Spleen (tissue), 11 donors: ENCODE results near the gene SLC6A7. TPM values are rescaled to one million over a fixed set of nuclear protein-coding genes. Genes with fewer than 3 reads are reported as not detected.
A peak's percentile ranks its signal among the peaks of the same experiment; 100 is the strongest.

ENCODE experiments used
- DNase-seq: peaks from one replicate; pipeline ENCODE4 v3.0.0-alpha.2; 2020
- H3K27ac ChIP-seq, 8 donors: fragments of 200-600 bp; sonication (generic) in 7 of 8; 1 replicate in 4 of 8; 2 replicates in 4 of 8; pipeline versions ENCODE4 v1.5.0 to v1.8.0; 2016 to 2021; ENCODE audit warnings: inconsistent platforms in 4 of 8, mild to moderate bottlenecking in 4 of 8, moderate library complexity in 1 of 8
- H3K27me3 ChIP-seq, 7 donors: fragments of 200-600 bp; sonication (generic) in 6 of 7; replicated peaks in 1 of 7; 1 replicate in 4 of 7; 2 replicates in 3 of 7; pipeline versions ENCODE4 v1.5.0 to v1.8.0; 2016 to 2021; ENCODE audit warnings: inconsistent platforms in 3 of 7, mild to moderate bottlenecking in 1 of 7
- H3K36me3 ChIP-seq, 6 donors: fragments of 200-600 bp; sonication (generic) in 5 of 6; 1 replicate in 4 of 6; 2 replicates in 2 of 6; pipeline versions ENCODE4 v1.5.0 to v1.8.0; 2016 to 2021; ENCODE audit warnings: inconsistent platforms in 2 of 6
- H3K4me1 ChIP-seq, 6 donors: fragments of 200-600 bp; sonication (generic) in 5 of 6; 1 replicate in 3 of 6; 2 replicates in 3 of 6; pipeline versions ENCODE4 v1.5.0 to v1.8.0; 2016 to 2021; ENCODE audit warnings: inconsistent platforms in 3 of 6
- H3K4me3 ChIP-seq, 8 donors: fragments of 200-600 bp; sonication (generic) in 7 of 8; 1 replicate in 4 of 8; 2 replicates in 4 of 8; pipeline versions ENCODE4 v1.5.0 to v1.8.0; 2016 to 2021; ENCODE audit warnings: inconsistent platforms in 4 of 8, mild to moderate bottlenecking in 4 of 8, moderate library complexity in 2 of 8
- H3K9me3 ChIP-seq, 8 donors: fragments of 200-600 bp; sonication (generic) in 7 of 8; 1 replicate in 4 of 8; 2 replicates in 4 of 8; pipeline versions ENCODE4 v1.5.0 to v1.8.0; 2016 to 2021; ENCODE audit warnings: inconsistent platforms in 4 of 8
- CTCF ChIP-seq, 11 experiments: fragments of 200-600 bp in 7 of 11; fragments of 450-650 bp in 4 of 11; sonication (generic) in 4 of 11; IDR thresholded peaks in 8 of 11; conservative IDR thresholded peaks in 3 of 11; 1 replicate in 7 of 11; 2 replicates in 4 of 11; pipeline versions ENCODE4 v1.4.0 to v1.8.0; 2016 to 2021; ENCODE audit warnings: antibody characterized with exemption in 11 of 11, inconsistent platforms in 4 of 11, mild to moderate bottlenecking in 1 of 11
- POLR2A ChIP-seq, 3 donors: fragments of 450-650 bp; IDR thresholded peaks; one replicate each; pipeline ENCODE4 v1.5.1; 2017; ENCODE audit warnings: antibody characterized with exemption in 3 of 3, mild to moderate bottlenecking in 1 of 3
- POLR2AphosphoS5 ChIP-seq, 3 donors: sonication (generic); formaldehyde crosslinking; IDR thresholded peaks; one replicate each; pipeline ENCODE4 v1.5.1; 2017; ENCODE audit warnings: antibody characterized with exemption in 3 of 3
- WGBS, 5 donors: extraction: QIAGEN DNeasy Blood & Tissue Kit in 3 of 5; methylation state at CpG; one replicate each; pipeline versions ENCODE4 v1.1.5 to v1.1.7; 2013 to 2018; 5-methylcytosine and 5-hydroxymethylcytosine counted together
- intact Hi-C: fragments of 100-400 bp; cut with DNase I; formaldehyde crosslinking; loops from one replicate; pipeline ENCODE4 v1.15.0; 2023; ENCODE audit warnings: low total_unique reads
- polyA plus RNA-seq, 3 donors: library from polyadenylated mRNA; stranded (reverse); fragments of 200-250 nt; gene quantifications; one replicate each; pipeline ENCODE4 v1.2.1, GENCODE V29; 2013
- total RNA-seq, 7 donors: library from RNA; depleted of rRNA in 3 of 7; stranded (reverse); fragments of >200 nt in 3 of 7; fragmentation: NEBNext Ultra II Directional in 4 of 7; extraction: Animal tissue kit (Norgen Biotek cat#: 25700) in 4 of 7; gene quantifications; one replicate each; pipeline versions ENCODE4 v1.1.0 to v1.2.1, GENCODE V29; 2016 to 2021
- donor health status: healthy with polysubstance abuse.
- donor health status: DM: no; HTN: no; CAD: no; lungs with moderate emphysema.
- donor health status: DM: no; HTN: no; CAD: no.
- donor health status: Bipolar disorder and iron deficiency.
- donor health status: healthy.
- donor health status: DM: no; HTN: no; CAD: no.
- donor health status: DM: yes; HTN: yes; CAD: no.

The SLC6A7 gene
- total and polyA plus RNA-seq, 10 donors, result 0.03 to 0.10 TPM; not detected in 8

- no peak overlapping the region for H3K4me3 ChIP-seq
- 78 to 89% (median 86%) methylated on average over 5 of the region's 5 CpGs for WGBS, 5 donors
- peaks cover 0 to 91% (median 21%) of the 10 kb centered on the region in 6 donors for H3K4me1 ChIP-seq
- H3K27me3 ChIP-seq, result no peaks in the 10 kb centered on the region
- no peaks in the 10 kb centered on the region for H3K36me3 ChIP-seq
- no peak for TF ChIP-seq CTCF (IDR thresholded peaks at IDR 0.05 in 8 of 11, conservative IDR thresholded peaks at IDR 0.05 in 3 of 11)
- TF ChIP-seq POLR2A (IDR thresholded peaks at IDR 0.05), result no peak
- TF ChIP-seq POLR2AphosphoS5 (IDR thresholded peaks at IDR 0.05), result no peak
- no peak for DNase-seq
- peak overlapping the region in 7 of 8 donors; percentile 4 to 83 (median 75) for H3K27ac ChIP-seq
- no peaks in the 10 kb centered on the region for H3K9me3 ChIP-seq
- intact Hi-C loops, result no loop called here
These were observed 43.6 kb upstream of the SLC6A7 start for GRCh38 chr5:150146235-150146634.

GRCh38 chr5:150146862-150147601 lies 42.8 kb upstream of the SLC6A7 start:
- intact Hi-C loops, result no loop called here
- Histone ChIP-seq H3K4me1 (peaks cover 0 to 85% (median 20%) of the 10 kb centered on the region in 6 donors), H3K9me3 (no peaks in the 10 kb centered on the region), H3K27me3 (no peaks in the 10 kb centered on the region), H3K27ac (peak overlapping the region in 6 of 8 donors; percentile 39 to 83 (median 78)), H3K36me3 (no peaks in the 10 kb centered on the region), H3K4me3 (peak overlapping the region in 1 of 8 donors; percentile 3)
- WGBS, 5 donors, result 79 to 89% (median 85%) methylated on average over 12 to 14 of the region's 14 CpGs
- no peak for TF ChIP-seq POLR2A (IDR thresholded peaks at IDR 0.05)
- TF ChIP-seq CTCF (IDR thresholded peaks at IDR 0.05 in 8 of 11, conservative IDR thresholded peaks at IDR 0.05 in 3 of 11), result no peak
- peak in 1 of 3 donors; percentile 8 for TF ChIP-seq POLR2AphosphoS5 (IDR thresholded peaks at IDR 0.05)
- no peak for DNase-seq

- H3K4me1 ChIP-seq, result peaks cover 0 to 85% (median 17%) of the 10 kb centered on the region in 6 donors
- H3K9me3 ChIP-seq, result no peaks in the 10 kb centered on the region
- no peaks in the 10 kb centered on the region for H3K27me3 ChIP-seq
- H3K4me3 ChIP-seq, result no peak overlapping the region
- 70 to 90% (median 80%) methylated on average over 7 of the region's 7 CpGs for WGBS, 5 donors
- H3K27ac ChIP-seq, result peak overlapping the region in 6 of 8 donors; percentile 39 to 83 (median 78)
- TF ChIP-seq POLR2A (IDR thresholded peaks at IDR 0.05) (no peak), POLR2AphosphoS5 (IDR thresholded peaks at IDR 0.05) (no peak), CTCF (IDR thresholded peaks at IDR 0.05 in 8 of 11, conservative IDR thresholded peaks at IDR 0.05 in 3 of 11) (no peak)
- H3K36me3 ChIP-seq, result peaks cover 0 to under 1% (median 0%) of the 10 kb centered on the region in 6 donors
- intact Hi-C loops, result no loop called here
- DNase-seq, result no peak
These were observed 42.2 kb upstream of the SLC6A7 start for GRCh38 chr5:150147670-150148069.

GRCh38 chr5:150148117-150148927 lies 41.5 kb upstream of the SLC6A7 start:
- Histone ChIP-seq H3K9me3 (no peaks in the 10 kb centered on the region), H3K27me3 (no peaks in the 10 kb centered on the region), H3K4me3 (no peak overlapping the region), H3K27ac (peak overlapping the region in 6 of 8 donors; percentile 22 to 83 (median 78)), H3K36me3 (peaks cover 0 to 3% (median 0%) of the 10 kb centered on the region in 6 donors), H3K4me1 (peaks cover 0 to 82% (median 17%) of the 10 kb centered on the region in 6 donors)
- WGBS, 5 donors, result 66 to 92% (median 86%) methylated on average over 11 of the region's 11 CpGs
- no peak for DNase-seq
- intact Hi-C loops, result no loop called here
- TF ChIP-seq POLR2AphosphoS5 (IDR thresholded peaks at IDR 0.05), result no peak
